ENCODE measurements around the gene C3orf38.
A peak's percentile ranks its signal among the peaks of the same experiment; 100 is the strongest.

C3orf38 gene

DNA sequence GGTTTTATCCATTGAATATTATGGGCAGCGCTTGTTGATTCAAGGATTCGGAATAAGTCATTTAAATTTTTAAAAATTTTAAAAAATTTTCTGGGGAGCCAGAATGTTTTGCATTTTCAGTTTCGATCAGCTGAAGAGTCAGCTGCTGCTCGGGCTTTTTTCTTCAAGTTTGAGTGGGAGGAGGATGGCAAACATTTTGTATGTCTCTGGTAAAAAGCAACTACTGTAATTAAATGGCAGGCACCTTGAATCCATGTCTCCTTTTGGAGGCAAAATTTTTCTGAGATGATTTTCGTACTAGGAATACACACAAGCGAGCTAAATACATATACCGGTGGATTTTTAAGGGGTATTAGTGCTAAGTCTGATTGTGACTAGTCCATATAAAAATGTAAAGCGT lies 612 bp downstream of the C3orf38 start:
- no peak for DNase-seq (ENCODE audit: low read depth in 1 of 2, low spot score in 1 of 2)
- TF ChIP-seq CTCF (IDR thresholded peaks at IDR 0.05; ENCODE audit: insufficient read depth, low read length) (no peak), SPI1 (IDR thresholded peaks at IDR 0.05; ENCODE audit: borderline replicate concordance, low read depth) (no peak), POLR2AphosphoS5 (IDR thresholded peaks at IDR 0.05; ENCODE audit: low read depth) (no peak), REST (IDR thresholded peaks at IDR 0.05; ENCODE audit: insufficient replicate concordance, low read depth) (no peak), GABPA (IDR thresholded peaks at IDR 0.05; ENCODE audit: low read depth) (no peak)
- H3K27me3 ChIP-seq (ENCODE audit: insufficient read depth, poor library complexity, severe bottlenecking) = no peaks in the 10 kb centered on the region
- H3K27ac ChIP-seq (replicated peaks) = peak overlapping the region; percentile 93
- H3K4me3 ChIP-seq (replicated peaks; ENCODE audit: insufficient read depth, low read length) = peak overlapping the region; percentile 77

DNA sequence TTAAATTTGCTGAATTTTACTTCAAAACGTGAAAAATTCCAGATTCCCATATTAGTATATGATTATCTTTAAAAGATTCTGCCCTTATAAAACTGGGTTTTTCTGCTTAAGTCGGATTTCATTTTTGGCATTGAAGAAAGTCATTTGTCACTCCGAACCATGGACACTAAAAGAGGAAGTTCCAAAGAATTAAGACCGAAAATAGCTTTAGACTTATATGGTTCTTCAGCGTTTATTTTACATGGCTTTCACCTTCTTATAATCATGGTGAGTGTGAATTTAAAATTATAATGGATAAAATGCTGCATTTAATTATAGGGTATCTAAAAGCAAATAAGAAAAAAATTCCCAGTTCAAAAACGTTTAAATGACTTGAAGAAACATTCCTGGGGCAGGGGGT lies 1.0 kb downstream of the C3orf38 start:
- Histone ChIP-seq H3K27ac (replicated peaks) (peak overlapping the region; percentile 93), H3K27me3 (ENCODE audit: insufficient read depth, poor library complexity, severe bottlenecking) (no peaks in the 10 kb centered on the region), H3K4me3 (replicated peaks; ENCODE audit: insufficient read depth, low read length) (peak overlapping the region; percentile 77)
- no peak for TF ChIP-seq REST (IDR thresholded peaks at IDR 0.05; ENCODE audit: insufficient replicate concordance, low read depth)
- TF ChIP-seq SPI1 (IDR thresholded peaks at IDR 0.05; ENCODE audit: borderline replicate concordance, low read depth) = peak; percentile 46; the same call in 1 of the 2 replicates
- peak in 1 of 2 experiments; percentile 14 for DNase-seq (ENCODE audit: low read depth in 1 of 2, low spot score in 1 of 2)

GRCh38 chr3:88151358-88151757 lies 1.6 kb downstream of the C3orf38 start:
- Histone ChIP-seq H3K4me3 (replicated peaks; ENCODE audit: insufficient read depth, low read length) (peak overlapping the region; percentile 77), H3K27ac (replicated peaks) (peak overlapping the region; percentile 93), H3K27me3 (ENCODE audit: insufficient read depth, poor library complexity, severe bottlenecking) (no peaks in the 10 kb centered on the region)
- DNase-seq (ENCODE audit: low read depth in 1 of 2, low spot score in 1 of 2) = no peak
- no peak for TF ChIP-seq GABPA (IDR thresholded peaks at IDR 0.05; ENCODE audit: low read depth)
- no peak for TF ChIP-seq REST (IDR thresholded peaks at IDR 0.05; ENCODE audit: insufficient replicate concordance, low read depth)
- no peak for TF ChIP-seq SPI1 (IDR thresholded peaks at IDR 0.05; ENCODE audit: borderline replicate concordance, low read depth)
- no peak for TF ChIP-seq CTCF (IDR thresholded peaks at IDR 0.05; ENCODE audit: insufficient read depth, low read length)
- TF ChIP-seq POLR2AphosphoS5 (IDR thresholded peaks at IDR 0.05; ENCODE audit: low read depth) = no peak

All from HL-60 (cell line).